Measurements from ENCODE around the gene PUS7. TPM values are rescaled to one million over a fixed set of nuclear protein-coding genes. Genes with fewer than 3 reads are reported as not detected.

The PUS7 gene
- total RNA-seq, 1 experiment from 2014 or later, result 39.0 TPM

GRCh38 chr7:105565190-105565589 is 43.1 kb upstream of the PUS7 start:
- POLR2A ChIA-PET, result no interaction called here
- H2AFZ ChIP-seq (ENCODE audit: low read depth, low read length, poor library complexity, severe bottlenecking), result no peak overlapping the region
- no peak for TF ChIP-seq EGR1 (IDR thresholded peaks at IDR 0.05; ENCODE audit: low read depth)
- TF ChIP-seq ZNF274 (IDR thresholded peaks at IDR 0.05; ENCODE audit: low read depth, low read length), result no peak
- no peak for TF ChIP-seq ELF1 (IDR thresholded peaks at IDR 0.05; ENCODE audit: borderline replicate concordance, low read depth)
- TF ChIP-seq RAD21 (IDR thresholded peaks at IDR 0.05; ENCODE audit: low read depth), result no peak
- no peak for TF ChIP-seq SP1 (IDR thresholded peaks at IDR 0.05; ENCODE audit: low read depth)
- TF ChIP-seq FOSL1 (IDR thresholded peaks at IDR 0.05; ENCODE audit: low read depth), result no peak
- no peak for TF ChIP-seq REST (IDR thresholded peaks at IDR 0.05; ENCODE audit: low read depth)
- no peak for TF ChIP-seq CTCF (IDR thresholded peaks at IDR 0.05 in 2 of 3, conservative IDR thresholded peaks at IDR 0.05 in 1 of 3; ENCODE audit: borderline replicate concordance in 1 of 3, insufficient read depth in 1 of 3, low read depth in 2 of 3, low read length in 2 of 3)
- TF ChIP-seq POLR2A (IDR thresholded peaks at IDR 0.05; ENCODE audit: borderline replicate concordance, extremely low read depth, insufficient read depth, insufficient read length), result no peak
- no peak for TF ChIP-seq EZH2 (IDR thresholded peaks at IDR 0.05)
- TF ChIP-seq POLR2AphosphoS5 (IDR thresholded peaks at IDR 0.05; ENCODE audit: low read depth, low read length), result no peak
- no peak for TF ChIP-seq SRF (IDR thresholded peaks at IDR 0.05; ENCODE audit: low read depth)
- TF ChIP-seq SIN3A (IDR thresholded peaks at IDR 0.05; ENCODE audit: low read depth), result no peak
- TF ChIP-seq EZH2phosphoT487 (IDR thresholded peaks at IDR 0.05; ENCODE audit: borderline replicate concordance), result no peak
- TF ChIP-seq ZFX (IDR thresholded peaks at IDR 0.05), result no peak

More at GRCh38 chr7:105565190-105565589, 43.1 kb upstream of the PUS7 start:
- DNase-seq (ENCODE audit: low read depth, low spot score) (no peak), ATAC-seq (no peak)
- ChIA-PET RAD21 (ENCODE audit: low non-redundant PET in 1 of 2, low total read pairs in 2 of 2, uncharacterized antibody in 2 of 2, unreplicated experiment in 2 of 2) (no interaction called here), CTCF (no interaction called here)
- no peak overlapping the region for H3K4me3 ChIP-seq (replicated peaks in 1 of 2; ENCODE audit: low read depth in 1 of 2, low read length in 2 of 2)
- H3K27ac ChIP-seq (ENCODE audit: low read depth, low read length), result no peak overlapping the region
- H3K4me2 ChIP-seq (ENCODE audit: low read length), result no peak overlapping the region
- intact Hi-C loops (cut with micrococcal nuclease), result no loop called here
- H3K9me3 ChIP-seq (ENCODE audit: control insufficient read depth in 1 of 2, insufficient read depth in 1 of 2, low read depth in 1 of 2, low read length in 2 of 2), result no peaks in the 10 kb centered on the region
- BruUV-seq (replicated peaks), result no TSS peak
- H4K20me1 ChIP-seq (ENCODE audit: insufficient read depth), result no peaks in the 10 kb centered on the region
- peaks cover 17 to 29% of the 10 kb centered on the region in 2 experiments for H3K36me3 ChIP-seq (ENCODE audit: control insufficient read depth in 1 of 2, insufficient read depth in 2 of 2, low read length in 2 of 2)
- H3K9me2 ChIP-seq (ENCODE audit: insufficient read depth), result no peaks in the 10 kb centered on the region
- H3K79me2 ChIP-seq (ENCODE audit: insufficient read depth, low read length), result no peaks in the 10 kb centered on the region
- no peaks in the 10 kb centered on the region for H3K27me3 ChIP-seq (ENCODE audit: insufficient read depth, low read length)
- no peaks in the 10 kb centered on the region for H3K4me1 ChIP-seq (ENCODE audit: control insufficient read depth in 1 of 2, insufficient read depth in 2 of 2, low read length in 2 of 2)
- H3K9ac ChIP-seq (ENCODE audit: low read length), result no peak overlapping the region

All from HCT116 (cell line).